Activated T-helper 17 cell treated with anti-CD3 and anti-CD28 coated beads, Interleukin-2, amount 50 U/mL, for 72 hours (primary cell): ENCODE results near the gene DIPK1B. TPM values are rescaled to one million over a fixed set of nuclear protein-coding genes. Genes with fewer than 3 reads are reported as not detected.

ENCODE experiments used
- ATAC-seq: fragments of 150-1000 bp; cut with Tn5 transposase; replicated peaks from 2 replicates; pipeline ENCODE4 v1.10.0; 2021; ENCODE audit warnings: mild to moderate bottlenecking, moderate library complexity
- H3K27ac Mint-ChIP-seq: one replicate; pipeline ENCODE4 v1.8.0; 2022; ENCODE audit warnings: mixed read lengths
- H3K27me3 Mint-ChIP-seq: one replicate; pipeline ENCODE4 v1.8.0; 2022; ENCODE audit warnings: mixed read lengths
- H3K36me3 Mint-ChIP-seq: one replicate; pipeline ENCODE4 v1.8.0; 2022; ENCODE audit warnings: low read depth, mild to moderate bottlenecking, mixed read lengths
- H3K4me1 Mint-ChIP-seq: one replicate; pipeline ENCODE4 v1.8.0; 2022; ENCODE audit warnings: mixed read lengths
- H3K4me3 Mint-ChIP-seq: one replicate; pipeline ENCODE4 v1.8.0; 2022; ENCODE audit warnings: mild to moderate bottlenecking, mixed read lengths
- H3K9me3 Mint-ChIP-seq: one replicate; pipeline ENCODE4 v1.8.0; 2022; ENCODE audit warnings: mixed read lengths
- total RNA-seq, 2 donors: library from RNA; stranded (reverse); gene quantifications; one replicate each; pipeline ENCODE4 v1.2.3, GENCODE V29; 2022

Gene DIPK1B
- total RNA-seq, 2 donors from 2014 or later, result not detected

GRCh38 chr9:136722969-136723356, 10.6 kb downstream of the DIPK1B start:
- H3K4me1 Mint-ChIP-seq, result peaks cover 19% of the 10 kb centered on the region
- no peaks in the 10 kb centered on the region for H3K9me3 Mint-ChIP-seq
- H3K4me3 Mint-ChIP-seq, result no peak overlapping the region
- ATAC-seq, result no peak
- H3K27me3 Mint-ChIP-seq, result no peaks in the 10 kb centered on the region
- H3K36me3 Mint-ChIP-seq, result peaks cover 54% of the 10 kb centered on the region
- no peak overlapping the region for H3K27ac Mint-ChIP-seq

GRCh38 chr9:136723362-136723976, 11.1 kb downstream of the DIPK1B start:
- peaks cover 19% of the 10 kb centered on the region for H3K4me1 Mint-ChIP-seq
- H3K27me3 Mint-ChIP-seq, result no peaks in the 10 kb centered on the region
- H3K9me3 Mint-ChIP-seq, result no peaks in the 10 kb centered on the region
- peaks cover 54% of the 10 kb centered on the region for H3K36me3 Mint-ChIP-seq
- H3K4me3 Mint-ChIP-seq, result no peak overlapping the region
- ATAC-seq, result no peak
- no peak overlapping the region for H3K27ac Mint-ChIP-seq

- H3K27ac Mint-ChIP-seq, result no peak overlapping the region
- H3K36me3 Mint-ChIP-seq, result peaks cover 54% of the 10 kb centered on the region
- no peaks in the 10 kb centered on the region for H3K9me3 Mint-ChIP-seq
- peaks cover 19% of the 10 kb centered on the region for H3K4me1 Mint-ChIP-seq
- H3K27me3 Mint-ChIP-seq, result no peaks in the 10 kb centered on the region
- no peak for ATAC-seq
- peak overlapping the region; percentile 5 for H3K4me3 Mint-ChIP-seq
Observed at GRCh38 chr9:136723989-136724388, 11.6 kb downstream of the DIPK1B start.

GRCh38 chr9:136724772-136725171, 12.4 kb downstream of the DIPK1B start:
- peaks cover 19% of the 10 kb centered on the region for H3K4me1 Mint-ChIP-seq
- no peaks in the 10 kb centered on the region for H3K27me3 Mint-ChIP-seq
- peaks cover 54% of the 10 kb centered on the region for H3K36me3 Mint-ChIP-seq
- no peak overlapping the region for H3K27ac Mint-ChIP-seq
- H3K4me3 Mint-ChIP-seq, result peak overlapping the region; percentile 5
- no peaks in the 10 kb centered on the region for H3K9me3 Mint-ChIP-seq
- no peak for ATAC-seq

GRCh38 chr9:136725612-136726011, 13.2 kb downstream of the DIPK1B start:
- Mint-ChIP-seq H3K36me3 (peaks cover 54% of the 10 kb centered on the region), H3K4me1 (peaks cover 19% of the 10 kb centered on the region)

GRCh38 chr9:136726118-136726517, 13.7 kb downstream of the DIPK1B start:
- H3K27me3 Mint-ChIP-seq, result no peaks in the 10 kb centered on the region
- H3K4me3 Mint-ChIP-seq, result peak overlapping the region; percentile 94
- no peaks in the 10 kb centered on the region for H3K9me3 Mint-ChIP-seq
- no peak for ATAC-seq
- peaks cover 18% of the 10 kb centered on the region for H3K4me1 Mint-ChIP-seq
- peaks cover 51% of the 10 kb centered on the region for H3K36me3 Mint-ChIP-seq
- peak overlapping the region; percentile 90 for H3K27ac Mint-ChIP-seq

More at GRCh38 chr9:136725612-136726011, 13.2 kb downstream of the DIPK1B start:
- no peak for ATAC-seq
- no peaks in the 10 kb centered on the region for H3K27me3 Mint-ChIP-seq
- no peak overlapping the region for H3K27ac Mint-ChIP-seq
- no peaks in the 10 kb centered on the region for H3K9me3 Mint-ChIP-seq
- peak overlapping the region; percentile 94 for H3K4me3 Mint-ChIP-seq

- Mint-ChIP-seq H3K27ac (peak overlapping the region; percentile 90), H3K27me3 (no peaks in the 10 kb centered on the region), H3K4me3 (peak overlapping the region; percentile 94), H3K36me3 (peaks cover 47% of the 10 kb centered on the region), H3K9me3 (no peaks in the 10 kb centered on the region), H3K4me1 (peaks cover 16% of the 10 kb centered on the region)
- ATAC-seq, result peak; percentile 22
Observed at GRCh38 chr9:136726631-136727191, 14.3 kb downstream of the DIPK1B start.

- H3K36me3 Mint-ChIP-seq, result peaks cover 46% of the 10 kb centered on the region
- no peaks in the 10 kb centered on the region for H3K9me3 Mint-ChIP-seq
- peak overlapping the region; percentile 94 for H3K4me3 Mint-ChIP-seq
- H3K27ac Mint-ChIP-seq, result no peak overlapping the region
- peak; percentile 78 for ATAC-seq
- H3K4me1 Mint-ChIP-seq, result peaks cover 21% of the 10 kb centered on the region
- no peaks in the 10 kb centered on the region for H3K27me3 Mint-ChIP-seq
Observed at GRCh38 chr9:136728080-136728547, 15.7 kb downstream of the DIPK1B start.

- ATAC-seq, result peak; percentile 27
Observed at GRCh38 chr9:136728548-136729123, 16.3 kb downstream of the DIPK1B start.

GRCh38 chr9:136729144-136729543, 16.8 kb downstream of the DIPK1B start:
- no peaks in the 10 kb centered on the region for H3K27me3 Mint-ChIP-seq
- no peaks in the 10 kb centered on the region for H3K9me3 Mint-ChIP-seq
- H3K27ac Mint-ChIP-seq, result no peak overlapping the region
- no peak for ATAC-seq
- H3K4me1 Mint-ChIP-seq, result peaks cover 18% of the 10 kb centered on the region
- peaks cover 35% of the 10 kb centered on the region for H3K36me3 Mint-ChIP-seq
- H3K4me3 Mint-ChIP-seq, result peak overlapping the region; percentile 47

More at GRCh38 chr9:136728548-136729123, 16.3 kb downstream of the DIPK1B start:
- peaks cover 21% of the 10 kb centered on the region for H3K4me1 Mint-ChIP-seq
- peak overlapping the region; percentile 47 for H3K4me3 Mint-ChIP-seq
- H3K27me3 Mint-ChIP-seq, result no peaks in the 10 kb centered on the region
- H3K36me3 Mint-ChIP-seq, result peaks cover 41% of the 10 kb centered on the region
- no peaks in the 10 kb centered on the region for H3K9me3 Mint-ChIP-seq
- H3K27ac Mint-ChIP-seq, result no peak overlapping the region

GRCh38 chr9:136729926-136730325, 17.6 kb downstream of the DIPK1B start:
- peak overlapping the region; percentile 47 for H3K4me3 Mint-ChIP-seq
- peaks cover 14% of the 10 kb centered on the region for H3K4me1 Mint-ChIP-seq
- H3K27ac Mint-ChIP-seq, result no peak overlapping the region
- H3K9me3 Mint-ChIP-seq, result no peaks in the 10 kb centered on the region
- no peaks in the 10 kb centered on the region for H3K27me3 Mint-ChIP-seq
- no peak for ATAC-seq
- peaks cover 28% of the 10 kb centered on the region for H3K36me3 Mint-ChIP-seq

GRCh38 chr9:136732444-136733178, 20.2 kb downstream of the DIPK1B start:
- peaks cover under 1% of the 10 kb centered on the region for H3K36me3 Mint-ChIP-seq
- H3K4me3 Mint-ChIP-seq, result no peak overlapping the region
- ATAC-seq, result peak; percentile 6
- no peak overlapping the region for H3K27ac Mint-ChIP-seq
- H3K9me3 Mint-ChIP-seq, result no peaks in the 10 kb centered on the region
- no peaks in the 10 kb centered on the region for H3K27me3 Mint-ChIP-seq
- peaks cover 6% of the 10 kb centered on the region for H3K4me1 Mint-ChIP-seq

- Mint-ChIP-seq H3K4me3 (no peak overlapping the region), H3K36me3 (no peaks in the 10 kb centered on the region), H3K27me3 (no peaks in the 10 kb centered on the region), H3K4me1 (peaks cover 6% of the 10 kb centered on the region), H3K27ac (no peak overlapping the region), H3K9me3 (no peaks in the 10 kb centered on the region)
- ATAC-seq, result no peak
Observed at GRCh38 chr9:136733611-136734010, 21.2 kb downstream of the DIPK1B start.

GRCh38 chr9:136734837-136735496, 22.6 kb downstream of the DIPK1B start:
- Mint-ChIP-seq H3K4me3 (no peak overlapping the region), H3K4me1 (peaks cover 6% of the 10 kb centered on the region), H3K27ac (no peak overlapping the region), H3K36me3 (no peaks in the 10 kb centered on the region), H3K9me3 (no peaks in the 10 kb centered on the region), H3K27me3 (no peaks in the 10 kb centered on the region)
- ATAC-seq, result peak; percentile 68
